B cell (primary cell): ENCODE measurements around the gene RNF166. TPM values are rescaled to one million over a fixed set of nuclear protein-coding genes. Genes with fewer than 3 reads are reported as not detected.

Source experiments
- ATAC-seq: fragments of 200-7000 bp; cut with Tn5 transposase; one replicate; pipeline ENCODE4 v1.10.0; 2021; ENCODE audit warnings: low read depth, mild to moderate bottlenecking, moderate number of reproducible peaks, moderate library complexity
- CTCF ChIA-PET: fragments of 350-600 bp; sonication (Branson Sonifier 250); formaldehyde crosslinking; loops from one replicate; lab custom pipeline; 2021; ENCODE audit warnings: antibody characterized with exemption, inconsistent platforms; lab: Charles Lee
- POLR2A ChIA-PET: fragments of 350-600 bp; sonication (Branson Sonifier 250); formaldehyde crosslinking; loops from one replicate; lab custom pipeline; 2021; ENCODE audit warnings: antibody characterized with exemption; lab: Charles Lee
- DNase-seq: peaks from one replicate; pipeline ENCODE4 v3.0.0; 2013
- H2AFZ ChIP-seq: 2 replicates; pipeline ENCODE4 v1.6.1; 2012; ENCODE audit warnings: mild to moderate bottlenecking, low read depth, low read length; ENCODE audit not compliant: insufficient read depth, poor library complexity, severe bottlenecking
- H3K27ac ChIP-seq, 2 donors: 1 replicate in 1 of 2; 2 replicates in 1 of 2; pipeline ENCODE4 v1.5.1; 2012 to 2013; ENCODE audit warnings: low read length in 2 of 2, mild to moderate bottlenecking in 2 of 2, moderate library complexity in 1 of 2
- H3K27me3 ChIP-seq, 4 experiments: fragments of 200-600 bp in 1 of 4; sonication (generic) in 1 of 4; replicated peaks in 1 of 4; 1 replicate in 2 of 4; 2 replicates in 2 of 4; pipeline versions ENCODE4 v1.6.1 to v1.7.0; 2013 to 2016; ENCODE audit warnings: low read length in 3 of 4, mild to moderate bottlenecking in 2 of 4, mixed read lengths in 1 of 4, moderate library complexity in 1 of 4; ENCODE audit not compliant: insufficient read depth in 4 of 4, control insufficient read depth in 3 of 4; ENCODE audit errors: control extremely low read depth in 1 of 4
- H3K36me3 ChIP-seq, 2 experiments: replicated peaks in 1 of 2; 1 replicate in 1 of 2; 2 replicates in 1 of 2; pipeline versions ENCODE4 v1.6.1 to v1.7.1; 2013; ENCODE audit warnings: low read length in 1 of 2; ENCODE audit not compliant: insufficient read depth in 2 of 2, control insufficient read depth in 1 of 2; ENCODE audit errors: control extremely low read depth in 1 of 2, extremely low read depth in 1 of 2
- H3K4me1 ChIP-seq, 2 donors: fragments of 200-600 bp in 1 of 2; sonication (generic) in 1 of 2; 1 replicate in 1 of 2; 2 replicates in 1 of 2; pipeline versions ENCODE4 v1.5.1 to v1.6.1; 2013 to 2017; ENCODE audit warnings: low read length in 2 of 2; ENCODE audit not compliant: control insufficient read depth in 2 of 2, insufficient read depth in 2 of 2
- H3K4me2 ChIP-seq: replicated peaks from 2 replicates; pipeline ENCODE3; 2012; ENCODE audit warnings: mild to moderate bottlenecking, low read depth, low read length; ENCODE audit not compliant: poor library complexity, severe bottlenecking
- H3K4me3 ChIP-seq, 5 experiments: fragments of 200-600 bp in 1 of 5; sonication (generic) in 1 of 5; 1 replicate in 3 of 5; 2 replicates in 2 of 5; pipeline versions ENCODE4 v1.5.1 to v1.7.0; 2011 to 2016; ENCODE audit warnings: low read length in 4 of 5, mild to moderate bottlenecking in 4 of 5, low read depth in 2 of 5, control low read depth in 1 of 5, moderate library complexity in 1 of 5; ENCODE audit not compliant: insufficient read depth in 1 of 5; ENCODE audit errors: control extremely low read depth in 1 of 5, extremely low read depth in 1 of 5
- H3K79me2 ChIP-seq: fragments of 200-600 bp; sonication (generic); one replicate; pipeline ENCODE4 v1.6.0; 2016; ENCODE audit warnings: low read length; ENCODE audit not compliant: control insufficient read depth, insufficient read depth
- H3K9ac ChIP-seq: fragments of 200-600 bp; sonication (generic); 2 replicates; pipeline ENCODE4 v1.6.1; 2017; ENCODE audit warnings: mild to moderate bottlenecking, low read length, moderate library complexity
- H3K9me3 ChIP-seq, 3 donors: one replicate each; pipeline versions ENCODE4 v1.6.1 to v1.7.1; 2013; ENCODE audit warnings: low read length in 2 of 3; ENCODE audit not compliant: control insufficient read depth in 2 of 3, insufficient read depth in 1 of 3; ENCODE audit errors: control extremely low read depth in 1 of 3
- H4K20me1 ChIP-seq: 2 replicates; pipeline ENCODE4 v1.6.0; 2012; ENCODE audit warnings: mild to moderate bottlenecking, low read length; ENCODE audit not compliant: insufficient read depth, control insufficient read depth, poor library complexity, severe bottlenecking
- H3K27ac Mint-ChIP-seq: one replicate; pipeline ENCODE4 v1.8.0; 2021; ENCODE audit warnings: mixed read lengths
- H3K27me3 Mint-ChIP-seq: one replicate; pipeline ENCODE4 v1.8.0; 2021; ENCODE audit warnings: mixed read lengths
- H3K4me1 Mint-ChIP-seq: one replicate; pipeline ENCODE4 v1.8.0; 2021; ENCODE audit warnings: mixed read lengths
- H3K4me3 Mint-ChIP-seq: one replicate; pipeline ENCODE4 v1.8.0; 2021; ENCODE audit warnings: mixed read lengths
- H3K9me3 Mint-ChIP-seq: one replicate; pipeline ENCODE4 v1.8.0; 2022; ENCODE audit warnings: mixed read lengths; ENCODE audit not compliant: insufficient read depth
- EZH2 ChIP-seq: IDR thresholded peaks from 2 replicates; pipeline ENCODE4 v1.6.1; 2012; ENCODE audit warnings: borderline replicate concordance, low read depth, mild to moderate bottlenecking, moderate library complexity, low read length; ENCODE audit not compliant: insufficient read depth, poor library complexity, severe bottlenecking
- WGBS: methylation state at CpG from one replicate; pipeline ENCODE4 v1.1.5; 2013; ENCODE audit warnings: missing lambda C conversion rate; ENCODE audit not compliant: insufficient coverage; 5-methylcytosine and 5-hydroxymethylcytosine counted together
- intact Hi-C: fragments of 100-400 bp; cut with micrococcal nuclease; formaldehyde crosslinking; loops from one replicate; pipeline ENCODE4 v1.10.0; 2022
- polyA minus RNA-seq: library from RNA; depleted of rRNA, polyadenylated mRNA; stranded (reverse); fragments of >200 nt; gene quantifications from 2 replicates; pipeline ENCODE4 v1.2.3, GENCODE V29; 2012
- polyA plus RNA-seq: library from polyadenylated mRNA; depleted of rRNA; stranded (reverse); fragments of >200 nt; gene quantifications from 2 replicates; pipeline ENCODE4 v1.2.3, GENCODE V29; 2012
- total RNA-seq, 2 donors: library from RNA; stranded (reverse); fragments of 120-200 nt in 1 of 2; gene quantifications; 1 replicate in 1 of 2; 2 replicates in 1 of 2; pipeline versions ENCODE4 v1.2.3 to v1.2.4, GENCODE V29; 2013 to 2022
- TF ChIP-seq, protein P1 (sequence below): fragments of 200-600 bp; IDR thresholded peaks from one replicate; pipeline ENCODE4 v1.8.0; 2022; ENCODE audit warnings: antibody characterized with exemption, mild to moderate bottlenecking

Gene RNF166, protein sequence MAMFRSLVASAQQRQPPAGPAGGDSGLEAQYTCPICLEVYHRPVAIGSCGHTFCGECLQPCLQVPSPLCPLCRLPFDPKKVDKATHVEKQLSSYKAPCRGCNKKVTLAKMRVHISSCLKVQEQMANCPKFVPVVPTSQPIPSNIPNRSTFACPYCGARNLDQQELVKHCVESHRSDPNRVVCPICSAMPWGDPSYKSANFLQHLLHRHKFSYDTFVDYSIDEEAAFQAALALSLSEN
- total RNA-seq = 64.1 and 75.8 TPM in 2 replicates
- 29.1 TPM for total RNA-seq (2013)
- 65.0 and 94.1 TPM in 2 replicates for polyA plus RNA-seq
- 55.9 and 72.5 TPM in 2 replicates for polyA minus RNA-seq

- intact Hi-C loops = loop anchor here (1.0 kb wide), 4 partner anchors 20 to 55 kb away; partner anchors contain the start of genes CYBA, MVD and SNAI3
- Histone ChIP-seq H2AFZ (peak within 1 kb of the TSS; percentile 94), H3K79me2 (peaks cover 63% of the 10 kb centered on the region), H3K36me3 (peaks cover 0 to 5% of the 10 kb centered on the region in 2 experiments), H3K27ac (peak within 1 kb of the TSS; percentile 84 to 91), H3K4me3 (peak within 1 kb of the TSS; percentile 71 to 95 (median 80)), H3K9ac (peak within 1 kb of the TSS; percentile 92), H3K4me1 (peaks cover 48 to 53% of the 10 kb centered on the region in 2 donors), H3K27me3 (no peaks in the 10 kb centered on the region), H3K9me3 (no peaks in the 10 kb centered on the region), H3K4me2 (peak within 1 kb of the TSS; percentile 98), H4K20me1 (peaks cover 8% of the 10 kb centered on the region)
- WGBS = under 1% methylated on average over 86 of the region's 86 CpGs
- peaks cover 48% of the 10 kb centered on the region for H3K4me1 Mint-ChIP-seq
- TF ChIP-seq, protein P1, sequence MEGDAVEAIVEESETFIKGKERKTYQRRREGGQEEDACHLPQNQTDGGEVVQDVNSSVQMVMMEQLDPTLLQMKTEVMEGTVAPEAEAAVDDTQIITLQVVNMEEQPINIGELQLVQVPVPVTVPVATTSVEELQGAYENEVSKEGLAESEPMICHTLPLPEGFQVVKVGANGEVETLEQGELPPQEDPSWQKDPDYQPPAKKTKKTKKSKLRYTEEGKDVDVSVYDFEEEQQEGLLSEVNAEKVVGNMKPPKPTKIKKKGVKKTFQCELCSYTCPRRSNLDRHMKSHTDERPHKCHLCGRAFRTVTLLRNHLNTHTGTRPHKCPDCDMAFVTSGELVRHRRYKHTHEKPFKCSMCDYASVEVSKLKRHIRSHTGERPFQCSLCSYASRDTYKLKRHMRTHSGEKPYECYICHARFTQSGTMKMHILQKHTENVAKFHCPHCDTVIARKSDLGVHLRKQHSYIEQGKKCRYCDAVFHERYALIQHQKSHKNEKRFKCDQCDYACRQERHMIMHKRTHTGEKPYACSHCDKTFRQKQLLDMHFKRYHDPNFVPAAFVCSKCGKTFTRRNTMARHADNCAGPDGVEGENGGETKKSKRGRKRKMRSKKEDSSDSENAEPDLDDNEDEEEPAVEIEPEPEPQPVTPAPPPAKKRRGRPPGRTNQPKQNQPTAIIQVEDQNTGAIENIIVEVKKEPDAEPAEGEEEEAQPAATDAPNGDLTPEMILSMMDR = no peak
- TF ChIP-seq EZH2 = no peak
- peak within 1 kb of the TSS; percentile 92 for H3K27ac Mint-ChIP-seq
- ATAC-seq (peak; percentile 70), DNase-seq (peak; percentile 95)
- H3K27me3 Mint-ChIP-seq = no peaks in the 10 kb centered on the region
- H3K9me3 Mint-ChIP-seq = no peaks in the 10 kb centered on the region
- POLR2A ChIA-PET = interaction anchor here (1.6 kb wide), 1 partner anchor 57 kb away, joined by 6 read pairs; no protein-coding TSS in a partner anchor
- H3K4me3 Mint-ChIP-seq = peak within 1 kb of the TSS; percentile 85
- CTCF ChIA-PET = interaction anchor here (1.5 to 2.6 kb wide), 3 partner anchors 19 to 461 kb away, joined by 5 to 8 read pairs (median 6); no protein-coding TSS in a partner anchor
Measured at GRCh38 chr16:88706229-88706964, at the start of gene RNF166, which contains the start of gene CTU2. RNF166 (minus strand) TSS chr16:88706408; CDS start chr16:88706325, 83 bp downstream. CTU2 (plus strand) TSS chr16:88706503; CDS start chr16:88706531, 28 bp downstream.
